ENCODE results near the gene AFMID. TPM values are rescaled to one million over a fixed set of nuclear protein-coding genes. Genes with fewer than 3 reads are reported as not detected.
A peak's percentile ranks its signal among the peaks of the same experiment; 100 is the strongest.
"Not testable (repeated sequence)": the region's sequence is repeated elsewhere in the genome, so short reads cannot be mapped to it uniquely, and the experiment has no call there.

The AFMID gene
- total RNA-seq, 1 experiment from 2014 or later, result 30.4 TPM

DNA sequence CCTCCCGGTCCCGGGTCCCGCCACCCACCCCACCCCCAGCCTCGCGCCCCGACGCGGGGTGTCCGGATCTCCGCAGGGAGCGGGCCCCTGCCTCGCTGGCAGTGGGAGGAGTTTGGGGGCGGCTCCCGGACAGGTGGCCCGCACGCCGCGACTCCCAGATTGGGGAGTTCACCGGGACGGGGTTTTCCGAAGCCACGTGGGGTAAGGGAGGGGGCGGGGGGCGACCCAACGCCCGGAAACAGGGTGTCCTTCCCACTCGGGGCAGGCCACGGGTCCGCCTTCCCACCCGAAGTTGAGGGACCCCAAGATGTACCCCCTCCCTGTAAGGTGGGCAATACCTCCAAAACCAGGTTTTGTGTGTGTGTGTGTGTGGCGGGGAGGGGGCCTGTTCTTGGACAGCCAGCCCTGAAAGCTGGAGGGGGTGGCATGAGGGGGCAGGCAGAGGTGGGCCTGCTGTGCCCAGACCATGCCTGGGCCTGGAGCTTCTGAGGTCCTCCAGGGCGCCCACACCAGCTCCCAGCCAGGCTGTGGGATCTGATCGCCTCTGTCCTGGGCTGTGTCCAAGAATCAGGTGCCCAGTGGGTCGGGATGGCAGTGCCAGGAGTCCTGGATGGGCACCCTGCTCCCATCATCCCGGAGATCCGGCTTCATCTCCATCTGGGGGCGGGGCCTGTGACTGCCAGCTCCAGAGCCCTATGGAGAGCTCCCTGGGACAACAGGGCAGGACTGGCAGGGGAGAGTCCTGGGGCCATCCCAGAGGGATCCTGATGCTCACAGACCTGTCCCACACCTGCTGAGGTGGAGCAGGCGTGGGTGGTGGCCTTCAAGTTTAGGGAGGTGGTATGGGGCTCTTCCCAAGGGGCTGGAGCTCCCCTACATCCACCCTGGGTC is 18.0 kb upstream of the AFMID start:
- TF ChIP-seq, protein P1, sequence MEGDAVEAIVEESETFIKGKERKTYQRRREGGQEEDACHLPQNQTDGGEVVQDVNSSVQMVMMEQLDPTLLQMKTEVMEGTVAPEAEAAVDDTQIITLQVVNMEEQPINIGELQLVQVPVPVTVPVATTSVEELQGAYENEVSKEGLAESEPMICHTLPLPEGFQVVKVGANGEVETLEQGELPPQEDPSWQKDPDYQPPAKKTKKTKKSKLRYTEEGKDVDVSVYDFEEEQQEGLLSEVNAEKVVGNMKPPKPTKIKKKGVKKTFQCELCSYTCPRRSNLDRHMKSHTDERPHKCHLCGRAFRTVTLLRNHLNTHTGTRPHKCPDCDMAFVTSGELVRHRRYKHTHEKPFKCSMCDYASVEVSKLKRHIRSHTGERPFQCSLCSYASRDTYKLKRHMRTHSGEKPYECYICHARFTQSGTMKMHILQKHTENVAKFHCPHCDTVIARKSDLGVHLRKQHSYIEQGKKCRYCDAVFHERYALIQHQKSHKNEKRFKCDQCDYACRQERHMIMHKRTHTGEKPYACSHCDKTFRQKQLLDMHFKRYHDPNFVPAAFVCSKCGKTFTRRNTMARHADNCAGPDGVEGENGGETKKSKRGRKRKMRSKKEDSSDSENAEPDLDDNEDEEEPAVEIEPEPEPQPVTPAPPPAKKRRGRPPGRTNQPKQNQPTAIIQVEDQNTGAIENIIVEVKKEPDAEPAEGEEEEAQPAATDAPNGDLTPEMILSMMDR (conservative IDR thresholded peaks at IDR 0.05), result no peak
- no peak for TF ChIP-seq EZH2 (IDR thresholded peaks at IDR 0.05; ENCODE audit: low read depth)
- Histone ChIP-seq H3K36me3 (ENCODE audit: low read depth) (no peaks in the 10 kb centered on the region), H3K4me1 (replicated peaks; ENCODE audit: insufficient read depth) (peaks cover 10% of the 10 kb centered on the region; the same call in 1 of the 2 replicates), H3K27ac (no peak overlapping the region), H3K9me2 (ENCODE audit: insufficient read depth) (no peaks in the 10 kb centered on the region), H3K4me2 (peak overlapping the region; percentile 81), H3F3A (ENCODE audit: insufficient read depth, low read depth) (peaks cover 23% of the 10 kb centered on the region), H3K4me3 (peak overlapping the region; percentile 67), H4K20me1 (ENCODE audit: insufficient read depth) (peaks cover 7% of the 10 kb centered on the region; the same call in 1 of the 2 replicates), H3K79me2 (ENCODE audit: low read depth) (0 out of 2 replicates have a peak, but pooled peaks cover 6% of the 10 kb centered on the region), H3K27me3 (ENCODE audit: insufficient read depth, low read depth) (no peaks in the 10 kb centered on the region), H3K9me3 (ENCODE audit: insufficient read depth, low read depth) (no peaks in the 10 kb centered on the region), H2AFZ (no peak overlapping the region)
- BruUV-seq (replicated peaks), result no TSS peak
- DNase-seq, result peak in 1 of 2 experiments; percentile 74
- intact Hi-C loops (cut with micrococcal nuclease; ENCODE audit: unreplicated experiment), result loop anchor here (1.0 kb wide), 1 partner anchor 27 kb away; no protein-coding TSS in a partner anchor
- ChIA-PET POLR2A (ENCODE audit: unreplicated experiment) (interaction anchor here (0.6 to 0.7 kb wide), 3 partner anchors 17 to 72 kb away, joined by 4 to 12 read pairs (median 8); no protein-coding TSS in a partner anchor), CTCF (interaction anchor here (0.6 to 1.2 kb wide), 7 partner anchors 17 to 872 kb away, joined by 3 to 7 read pairs (median 4); partner anchors contain the start of gene TK1)

- no TSS peak for BruUV-seq (replicated peaks)
- no peaks in the 10 kb centered on the region for H3K27me3 ChIP-seq (ENCODE audit: insufficient read depth, low read depth)
- ChIA-PET POLR2A (ENCODE audit: unreplicated experiment) (no interaction called here), CTCF (interaction anchor here (0.7 to 1.1 kb wide), 2 partner anchors 86 to 304 kb away, joined by 3 read pairs; no protein-coding TSS in a partner anchor)
- H3K4me1 ChIP-seq (replicated peaks; ENCODE audit: insufficient read depth), result peaks cover 10% of the 10 kb centered on the region; the same call in 1 of the 2 replicates
- H4K20me1 ChIP-seq (ENCODE audit: insufficient read depth), result peaks cover 7% of the 10 kb centered on the region; the same call in 1 of the 2 replicates
- H3K9me3 ChIP-seq (ENCODE audit: insufficient read depth, low read depth), result no peaks in the 10 kb centered on the region
- H3K79me2 ChIP-seq (ENCODE audit: low read depth), result 0 out of 2 replicates have a peak, but pooled peaks cover 6% of the 10 kb centered on the region
- H3K9me2 ChIP-seq (ENCODE audit: insufficient read depth), result no peaks in the 10 kb centered on the region
- H3K4me2 ChIP-seq, result no peak overlapping the region
- DNase-seq, result no peak
- TF ChIP-seq, protein P1 (conservative IDR thresholded peaks at IDR 0.05), result no peak
- TF ChIP-seq EZH2 (IDR thresholded peaks at IDR 0.05; ENCODE audit: low read depth), result no peak
- peaks cover 23% of the 10 kb centered on the region for H3F3A ChIP-seq (ENCODE audit: insufficient read depth, low read depth)
- no peaks in the 10 kb centered on the region for H3K36me3 ChIP-seq (ENCODE audit: low read depth)
- H3K27ac ChIP-seq, result no peak overlapping the region
- no peak overlapping the region for H3K4me3 ChIP-seq
- intact Hi-C loops (cut with micrococcal nuclease; ENCODE audit: unreplicated experiment), result no loop called here
- no peak overlapping the region for H2AFZ ChIP-seq
Measured at GRCh38 chr17:78170692-78171590, 16.2 kb upstream of the AFMID start.

GRCh38 chr17:78171591-78172248 is 15.4 kb upstream of the AFMID start:
- H3K27ac ChIP-seq, result not testable (repeated sequence)

More at GRCh38 chr17:78171591-78172248, 15.4 kb upstream of the AFMID start:
- ChIA-PET CTCF (interaction anchor here (0.6 to 1.1 kb wide), 2 partner anchors 87 to 257 kb away, joined by 3 to 8 read pairs; no protein-coding TSS in a partner anchor), POLR2A (ENCODE audit: unreplicated experiment) (interaction anchor here (0.6 to 0.7 kb wide), 3 partner anchors 15 to 137 kb away, joined by 3 to 13 read pairs (median 6); partner anchors contain the start of gene TK1)
- H3K36me3 ChIP-seq (ENCODE audit: low read depth); H3K9me2 ChIP-seq (ENCODE audit: insufficient read depth); DNase-seq; H3K27me3 ChIP-seq (ENCODE audit: insufficient read depth, low read depth); BruUV-seq (replicated peaks); intact Hi-C loops (cut with micrococcal nuclease; ENCODE audit: unreplicated experiment); H2AFZ ChIP-seq; H3K79me2 ChIP-seq (ENCODE audit: low read depth); H3K9me3 ChIP-seq (ENCODE audit: insufficient read depth, low read depth); H4K20me1 ChIP-seq (ENCODE audit: insufficient read depth); H3K4me3 ChIP-seq; H3K4me2 ChIP-seq; H3K4me1 ChIP-seq (replicated peaks; ENCODE audit: insufficient read depth): not testable (repeated sequence)
- peaks cover 23% of the 10 kb centered on the region for H3F3A ChIP-seq (ENCODE audit: insufficient read depth, low read depth)
